Right lobe of liver (tissue), 6 donors: ENCODE measurements around the gene DRGX. TPM values are rescaled to one million over a fixed set of nuclear protein-coding genes. Genes with fewer than 3 reads are reported as not detected.

Source experiments
- ATAC-seq, 4 donors: fragments of 200-7000 bp; cut with Tn5 transposase; one replicate each; pipeline ENCODE4 v1.9.1; 2020; ENCODE audit warnings: mild to moderate bottlenecking in 4 of 4, moderate library complexity in 4 of 4
- DNase-seq, 3 donors: peaks; one replicate each; pipeline ENCODE4 v3.0.0-alpha.2; 2020
- H3K27ac ChIP-seq, 3 donors: fragments of 200-600 bp; one replicate each; pipeline ENCODE4 v1.8.0; 2022
- H3K27me3 ChIP-seq, 2 donors: fragments of 200-600 bp; one replicate each; pipeline ENCODE4 v1.8.0; 2022
- H3K36me3 ChIP-seq, 4 donors: fragments of 200-600 bp; sonication (generic) in 1 of 4; one replicate each; pipeline versions ENCODE4 v1.5.1 to v1.8.0; 2017 to 2022; ENCODE audit warnings: control low read depth in 1 of 4
- H3K4me1 ChIP-seq, 4 donors: fragments of 200-600 bp; sonication (generic) in 1 of 4; one replicate each; pipeline versions ENCODE4 v1.5.1 to v1.8.0; 2017 to 2022; ENCODE audit warnings: control low read depth in 1 of 4
- H3K4me3 ChIP-seq, 3 donors: fragments of 200-600 bp; one replicate each; pipeline ENCODE4 v1.8.0; 2022
- H3K9me3 ChIP-seq, 4 donors: fragments of 200-600 bp; sonication (generic) in 1 of 4; one replicate each; pipeline versions ENCODE4 v1.5.1 to v1.8.0; 2017 to 2022; ENCODE audit warnings: control low read depth in 1 of 4
- POLR2A ChIP-seq: fragments of 450-650 bp; IDR thresholded peaks from one replicate; pipeline ENCODE4 v1.6.1; 2017; ENCODE audit warnings: antibody characterized with exemption, mild to moderate bottlenecking
- WGBS: methylation state at CpG from one replicate; pipeline ENCODE4 v1.1.6; 2018; ENCODE audit warnings: low coverage, low lambda C conversion rate; ENCODE audit not compliant: insufficient coverage; ENCODE audit errors: missing lambda C conversion rate; 5-methylcytosine and 5-hydroxymethylcytosine counted together
- intact Hi-C, 2 donors: fragments of 100-400 bp; cut with DNase I; formaldehyde crosslinking; loops; one replicate each; pipeline versions ENCODE4 v1.11.2 to v1.14.1; 2022
- total RNA-seq, 6 experiments: library from RNA; depleted of rRNA in 2 of 6; stranded (reverse); fragments of >200 nt in 2 of 6; fragmentation: NEBNext Ultra II Directional in 3 of 6; extraction: Animal tissue kit (Norgen Biotek cat#: 25700) in 3 of 6; gene quantifications; one replicate each; pipeline versions ENCODE4 v1.1.0 to v1.2.4, GENCODE V29; 2016 to 2023
- TF ChIP-seq, protein P1 (sequence below), 4 donors: fragments of 200-600 bp in 3 of 4; fragments of 450-650 bp in 1 of 4; IDR thresholded peaks; one replicate each; pipeline versions ENCODE4 v1.5.1 to v1.8.0; 2016 to 2022; ENCODE audit warnings: antibody characterized with exemption in 4 of 4, mild to moderate bottlenecking in 2 of 4
- donor health status: DM: no; HTN: yes; CAD: no.
- donor health status: DM: no; HTN: no; CAD: no.
- donor health status: DM: no; HTN: no; CAD: no.
- donor health status: DM: no; HTN: yes; CAD: no.
- donor health status: DM: no; HTN: yes; CAD: no.

The DRGX gene
- total RNA-seq, 6 experiments from 2014 or later: not detected

DNA sequence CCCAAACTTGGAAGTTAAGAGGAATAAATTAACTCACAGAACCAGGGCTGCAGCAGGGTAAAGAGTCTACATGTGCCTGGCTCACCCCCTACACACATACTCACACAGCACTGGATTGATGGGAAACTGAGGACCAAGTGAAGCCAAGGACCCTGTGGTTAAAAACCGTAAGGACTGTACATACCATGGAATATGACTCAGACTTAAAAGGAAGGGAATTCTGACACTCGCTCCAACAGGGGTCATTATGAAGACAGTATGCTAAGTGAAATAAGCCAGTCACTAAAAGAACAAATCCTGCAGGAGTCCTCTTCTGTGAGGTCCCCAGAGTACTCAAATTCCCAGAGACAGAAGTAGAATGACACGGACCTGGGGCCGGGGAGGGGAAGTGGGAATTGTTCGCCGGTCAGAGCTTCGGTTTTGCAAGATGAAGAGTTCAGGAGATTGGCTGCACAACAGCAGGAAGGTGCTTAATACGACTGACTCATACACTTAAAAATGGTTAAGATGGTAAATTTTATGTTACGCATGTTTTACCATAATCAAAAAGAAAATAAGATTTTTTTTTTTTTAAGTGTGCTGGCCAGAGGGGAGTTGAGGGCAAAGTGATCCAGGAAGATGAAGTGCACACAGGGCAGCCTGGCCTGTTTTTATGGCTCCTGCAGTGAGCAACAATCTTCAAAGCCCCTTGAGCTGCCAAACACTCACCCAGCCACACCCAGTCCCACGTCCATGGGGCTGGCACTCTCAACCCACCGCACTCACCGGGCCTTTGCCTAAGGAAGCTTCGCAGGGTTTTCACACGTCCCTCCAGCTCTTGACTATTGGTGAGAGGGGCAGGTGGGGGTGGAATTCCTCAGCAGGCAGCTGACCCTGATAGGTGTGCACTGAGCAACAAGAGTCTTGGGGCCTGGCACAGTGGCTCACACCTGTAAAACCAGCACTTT lies 26.4 kb downstream of the DRGX start:
- Histone ChIP-seq H3K27ac (no peak overlapping the region), H3K36me3 (no peaks in the 10 kb centered on the region), H3K4me1 (no peaks in the 10 kb centered on the region), H3K9me3 (no peaks in the 10 kb centered on the region), H3K27me3 (no peaks in the 10 kb centered on the region), H3K4me3 (no peak overlapping the region)
- ATAC-seq (no peak), DNase-seq (no peak)
- intact Hi-C loops: no loop called here
- TF ChIP-seq, protein P1, sequence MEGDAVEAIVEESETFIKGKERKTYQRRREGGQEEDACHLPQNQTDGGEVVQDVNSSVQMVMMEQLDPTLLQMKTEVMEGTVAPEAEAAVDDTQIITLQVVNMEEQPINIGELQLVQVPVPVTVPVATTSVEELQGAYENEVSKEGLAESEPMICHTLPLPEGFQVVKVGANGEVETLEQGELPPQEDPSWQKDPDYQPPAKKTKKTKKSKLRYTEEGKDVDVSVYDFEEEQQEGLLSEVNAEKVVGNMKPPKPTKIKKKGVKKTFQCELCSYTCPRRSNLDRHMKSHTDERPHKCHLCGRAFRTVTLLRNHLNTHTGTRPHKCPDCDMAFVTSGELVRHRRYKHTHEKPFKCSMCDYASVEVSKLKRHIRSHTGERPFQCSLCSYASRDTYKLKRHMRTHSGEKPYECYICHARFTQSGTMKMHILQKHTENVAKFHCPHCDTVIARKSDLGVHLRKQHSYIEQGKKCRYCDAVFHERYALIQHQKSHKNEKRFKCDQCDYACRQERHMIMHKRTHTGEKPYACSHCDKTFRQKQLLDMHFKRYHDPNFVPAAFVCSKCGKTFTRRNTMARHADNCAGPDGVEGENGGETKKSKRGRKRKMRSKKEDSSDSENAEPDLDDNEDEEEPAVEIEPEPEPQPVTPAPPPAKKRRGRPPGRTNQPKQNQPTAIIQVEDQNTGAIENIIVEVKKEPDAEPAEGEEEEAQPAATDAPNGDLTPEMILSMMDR (IDR thresholded peaks at IDR 0.05): no peak
- WGBS: 50% methylated on average over 10 of the region's 14 CpGs

DNA sequence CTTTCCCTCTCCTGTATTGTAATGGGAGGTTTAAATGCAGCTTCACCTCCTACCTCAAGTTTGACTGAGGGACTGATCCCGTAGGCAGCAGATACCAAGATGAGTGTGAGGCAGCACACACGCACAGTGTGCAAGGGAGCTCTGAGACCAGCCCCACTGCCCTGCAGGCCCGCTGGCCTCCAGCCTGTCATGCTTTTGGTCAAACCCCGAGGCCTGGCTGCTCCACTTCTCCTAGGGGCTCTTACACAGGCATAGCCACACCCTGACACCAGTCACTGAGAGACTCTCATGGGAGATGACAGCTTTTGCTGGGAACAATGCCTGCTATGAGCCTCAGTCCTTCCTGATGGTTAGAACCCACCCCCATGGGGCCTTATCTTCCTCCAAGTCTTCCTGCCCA lies 27.6 kb downstream of the DRGX start:
- no peak overlapping the region for H3K4me3 ChIP-seq
- H3K4me1 ChIP-seq: no peaks in the 10 kb centered on the region
- 67% methylated on average over 1 of the region's 4 CpGs for WGBS
- no peak for TF ChIP-seq POLR2A
- TF ChIP-seq, protein P1 (IDR thresholded peaks at IDR 0.05): no peak
- no peaks in the 10 kb centered on the region for H3K36me3 ChIP-seq
- DNase-seq: no peak
- no peak for ATAC-seq
- no peaks in the 10 kb centered on the region for H3K27me3 ChIP-seq
- no peak overlapping the region for H3K27ac ChIP-seq
- no peaks in the 10 kb centered on the region for H3K9me3 ChIP-seq
- intact Hi-C loops: no loop called here

DNA sequence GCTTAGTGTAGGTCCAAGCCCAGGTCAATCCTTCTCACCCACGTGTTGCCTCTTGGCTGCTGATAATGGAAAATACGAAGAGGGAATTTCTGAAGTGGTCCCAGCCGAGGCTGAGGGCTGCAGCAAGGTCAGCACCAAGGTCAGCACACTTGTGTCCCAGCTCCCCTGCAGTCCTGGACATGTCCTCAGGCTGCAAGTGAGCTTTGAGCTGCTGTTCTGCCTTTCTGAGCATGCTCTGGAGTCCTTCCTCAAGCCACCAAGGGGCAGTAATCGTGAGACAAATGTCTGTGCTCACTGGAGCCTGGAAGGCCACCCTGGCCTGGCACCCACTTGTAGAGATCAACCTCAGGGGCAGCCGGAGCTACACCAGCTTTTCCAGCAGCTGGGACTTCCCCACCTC lies 28.3 kb downstream of the DRGX start:
- intact Hi-C loops: no loop called here
- H3K4me3 ChIP-seq: no peak overlapping the region
- TF ChIP-seq, protein P1 (IDR thresholded peaks at IDR 0.05): no peak
- TF ChIP-seq POLR2A: no peak
- H3K4me1 ChIP-seq: no peaks in the 10 kb centered on the region
- no peaks in the 10 kb centered on the region for H3K36me3 ChIP-seq
- no peaks in the 10 kb centered on the region for H3K27me3 ChIP-seq
- H3K27ac ChIP-seq: no peak overlapping the region
- no peaks in the 10 kb centered on the region for H3K9me3 ChIP-seq
- ATAC-seq: no peak
- WGBS: 46% methylated on average over 2 of the region's 5 CpGs
- no peak for DNase-seq

DNA sequence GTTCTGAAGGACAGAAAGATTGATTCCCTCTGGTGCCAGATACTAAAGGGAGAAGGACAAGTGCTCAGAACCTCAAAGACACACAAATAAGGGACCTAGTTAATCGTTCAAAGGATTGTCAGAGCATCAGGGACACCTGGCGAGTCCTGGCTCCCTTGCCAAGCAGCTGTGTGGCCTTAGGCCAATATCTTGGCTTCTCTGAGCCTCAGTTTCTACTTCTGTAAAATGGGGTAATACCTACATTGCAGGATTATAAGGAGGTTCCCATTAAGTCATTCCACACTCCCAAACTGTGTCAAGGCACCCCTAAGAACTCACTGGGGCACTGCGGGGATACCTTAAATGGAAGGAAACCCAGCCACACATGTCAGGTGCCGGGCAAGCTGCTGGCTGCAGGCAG lies 29.4 kb downstream of the DRGX start:
- H3K4me3 ChIP-seq: no peak overlapping the region
- DNase-seq (no peak), ATAC-seq (no peak)
- TF ChIP-seq, protein P1 (IDR thresholded peaks at IDR 0.05): no peak
- no peak for TF ChIP-seq POLR2A
- H3K9me3 ChIP-seq: no peaks in the 10 kb centered on the region
- H3K36me3 ChIP-seq: no peaks in the 10 kb centered on the region
- H3K27ac ChIP-seq: no peak overlapping the region
- WGBS: 68% methylated on average over 4 of the region's 4 CpGs
- no peaks in the 10 kb centered on the region for H3K27me3 ChIP-seq
- H3K4me1 ChIP-seq: no peaks in the 10 kb centered on the region
- intact Hi-C loops: no loop called here
